ENCODE measurements around the gene HIRIP3. TPM values are rescaled to one million over a fixed set of nuclear protein-coding genes. Genes with fewer than 3 reads are reported as not detected.

Gene HIRIP3
- total and polyA plus RNA-seq, 2 of the 13 experiments (the other 11 are each of a cell fraction or from before 2014, with no cell fraction given) = 12.6 to 17.2 TPM

DNA sequence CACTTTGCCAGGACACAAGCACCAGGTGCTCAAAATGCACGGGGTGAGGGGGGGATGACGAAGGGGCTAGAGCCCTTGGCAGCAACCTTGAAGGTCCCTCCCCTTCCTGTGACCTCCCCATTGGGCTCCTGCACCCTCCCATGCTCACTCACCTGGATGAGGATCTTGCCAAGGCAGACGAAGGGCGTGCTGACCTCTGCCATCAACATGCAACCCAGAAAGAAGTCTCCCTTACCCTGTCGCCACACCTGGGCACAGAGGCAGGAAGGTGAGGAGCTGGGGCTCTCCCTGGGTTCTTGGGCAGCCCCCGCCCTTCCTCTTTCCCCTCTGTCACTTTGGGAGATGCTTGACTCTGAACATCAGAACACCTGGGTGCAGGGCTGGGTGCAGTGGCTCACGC is 30.2 kb upstream of the HIRIP3 start:
- ATAC-seq (no peak), DNase-seq (ENCODE audit: low spot score) (no peak), FAIRE-seq (no peak)
- WGBS (ENCODE audit: low lambda C conversion rate) = 6% methylated on average over 7 of the region's 7 CpGs
- Histone ChIP-seq H4K20me1 (ENCODE audit: insufficient read depth, low read length) (no peaks in the 10 kb centered on the region), H3K4me3 (replicated peaks in 1 of 3; ENCODE audit: insufficient read depth in 1 of 3, low read depth in 2 of 3, low read length in 3 of 3) (no peak overlapping the region), H3K79me2 (ENCODE audit: insufficient read depth, low read length) (no peaks in the 10 kb centered on the region), H3K9ac (ENCODE audit: insufficient read depth, low read depth, low read length) (no peak overlapping the region), H3K4me2 (ENCODE audit: low read depth, low read length) (no peak overlapping the region), H3K27ac (ENCODE audit: extremely low read length, insufficient read depth, low read length) (no peak overlapping the region), H3K27me3 (ENCODE audit: control insufficient read depth in 1 of 2, insufficient read depth in 2 of 2, low read length in 2 of 2) (peaks cover 34 to 85% of the 10 kb centered on the region in 2 experiments), H2AFZ (ENCODE audit: low read length) (no peak overlapping the region), H3K36me3 (replicated peaks in 1 of 2; ENCODE audit: control insufficient read depth in 1 of 2, insufficient read depth in 2 of 2, low read length in 2 of 2) (no peaks in the 10 kb centered on the region), H3K4me1 (ENCODE audit: insufficient read depth, low read length) (peaks cover 9% of the 10 kb centered on the region; the same call in 1 of the 2 replicates), H3K9me3 (ENCODE audit: low read length) (no peaks in the 10 kb centered on the region)
- ChIA-PET CTCF (ENCODE audit: low intra/inter-chr PET ratio, low total read pairs) (no interaction called here), POLR2A (no interaction called here)
- no peak for TF ChIP-seq RBM39 (IDR thresholded peaks at IDR 0.05; ENCODE audit: low read depth, low read length, poor library complexity, severe bottlenecking)
- no peak for TF ChIP-seq SMARCC2 (IDR thresholded peaks at IDR 0.05)
- no peak for TF ChIP-seq ZNF256 (CRISPR knock-in tag; conservative IDR thresholded peaks at IDR 0.05)
- TF ChIP-seq GPN1 (CRISPR knock-in tag; IDR thresholded peaks at IDR 0.05; ENCODE audit: borderline replicate concordance) = no peak
- no peak for TF ChIP-seq YEATS2 (CRISPR knock-in tag; IDR thresholded peaks at IDR 0.05; ENCODE audit: borderline replicate concordance)
- TF ChIP-seq ZNF225 (CRISPR knock-in tag; IDR thresholded peaks at IDR 0.05) = no peak
- TF ChIP-seq GZF1 (CRISPR knock-in tag; IDR thresholded peaks at IDR 0.05) = no peak
- TF ChIP-seq XBP1 (CRISPR knock-in tag; IDR thresholded peaks at IDR 0.05) = no peak
- TF ChIP-seq, protein P1, sequence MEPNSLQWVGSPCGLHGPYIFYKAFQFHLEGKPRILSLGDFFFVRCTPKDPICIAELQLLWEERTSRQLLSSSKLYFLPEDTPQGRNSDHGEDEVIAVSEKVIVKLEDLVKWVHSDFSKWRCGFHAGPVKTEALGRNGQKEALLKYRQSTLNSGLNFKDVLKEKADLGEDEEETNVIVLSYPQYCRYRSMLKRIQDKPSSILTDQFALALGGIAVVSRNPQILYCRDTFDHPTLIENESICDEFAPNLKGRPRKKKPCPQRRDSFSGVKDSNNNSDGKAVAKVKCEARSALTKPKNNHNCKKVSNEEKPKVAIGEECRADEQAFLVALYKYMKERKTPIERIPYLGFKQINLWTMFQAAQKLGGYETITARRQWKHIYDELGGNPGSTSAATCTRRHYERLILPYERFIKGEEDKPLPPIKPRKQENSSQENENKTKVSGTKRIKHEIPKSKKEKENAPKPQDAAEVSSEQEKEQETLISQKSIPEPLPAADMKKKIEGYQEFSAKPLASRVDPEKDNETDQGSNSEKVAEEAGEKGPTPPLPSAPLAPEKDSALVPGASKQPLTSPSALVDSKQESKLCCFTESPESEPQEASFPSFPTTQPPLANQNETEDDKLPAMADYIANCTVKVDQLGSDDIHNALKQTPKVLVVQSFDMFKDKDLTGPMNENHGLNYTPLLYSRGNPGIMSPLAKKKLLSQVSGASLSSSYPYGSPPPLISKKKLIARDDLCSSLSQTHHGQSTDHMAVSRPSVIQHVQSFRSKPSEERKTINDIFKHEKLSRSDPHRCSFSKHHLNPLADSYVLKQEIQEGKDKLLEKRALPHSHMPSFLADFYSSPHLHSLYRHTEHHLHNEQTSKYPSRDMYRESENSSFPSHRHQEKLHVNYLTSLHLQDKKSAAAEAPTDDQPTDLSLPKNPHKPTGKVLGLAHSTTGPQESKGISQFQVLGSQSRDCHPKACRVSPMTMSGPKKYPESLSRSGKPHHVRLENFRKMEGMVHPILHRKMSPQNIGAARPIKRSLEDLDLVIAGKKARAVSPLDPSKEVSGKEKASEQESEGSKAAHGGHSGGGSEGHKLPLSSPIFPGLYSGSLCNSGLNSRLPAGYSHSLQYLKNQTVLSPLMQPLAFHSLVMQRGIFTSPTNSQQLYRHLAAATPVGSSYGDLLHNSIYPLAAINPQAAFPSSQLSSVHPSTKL (CRISPR knock-in tag; IDR thresholded peaks at IDR 0.05) = no peak
- TF ChIP-seq, protein P2, sequence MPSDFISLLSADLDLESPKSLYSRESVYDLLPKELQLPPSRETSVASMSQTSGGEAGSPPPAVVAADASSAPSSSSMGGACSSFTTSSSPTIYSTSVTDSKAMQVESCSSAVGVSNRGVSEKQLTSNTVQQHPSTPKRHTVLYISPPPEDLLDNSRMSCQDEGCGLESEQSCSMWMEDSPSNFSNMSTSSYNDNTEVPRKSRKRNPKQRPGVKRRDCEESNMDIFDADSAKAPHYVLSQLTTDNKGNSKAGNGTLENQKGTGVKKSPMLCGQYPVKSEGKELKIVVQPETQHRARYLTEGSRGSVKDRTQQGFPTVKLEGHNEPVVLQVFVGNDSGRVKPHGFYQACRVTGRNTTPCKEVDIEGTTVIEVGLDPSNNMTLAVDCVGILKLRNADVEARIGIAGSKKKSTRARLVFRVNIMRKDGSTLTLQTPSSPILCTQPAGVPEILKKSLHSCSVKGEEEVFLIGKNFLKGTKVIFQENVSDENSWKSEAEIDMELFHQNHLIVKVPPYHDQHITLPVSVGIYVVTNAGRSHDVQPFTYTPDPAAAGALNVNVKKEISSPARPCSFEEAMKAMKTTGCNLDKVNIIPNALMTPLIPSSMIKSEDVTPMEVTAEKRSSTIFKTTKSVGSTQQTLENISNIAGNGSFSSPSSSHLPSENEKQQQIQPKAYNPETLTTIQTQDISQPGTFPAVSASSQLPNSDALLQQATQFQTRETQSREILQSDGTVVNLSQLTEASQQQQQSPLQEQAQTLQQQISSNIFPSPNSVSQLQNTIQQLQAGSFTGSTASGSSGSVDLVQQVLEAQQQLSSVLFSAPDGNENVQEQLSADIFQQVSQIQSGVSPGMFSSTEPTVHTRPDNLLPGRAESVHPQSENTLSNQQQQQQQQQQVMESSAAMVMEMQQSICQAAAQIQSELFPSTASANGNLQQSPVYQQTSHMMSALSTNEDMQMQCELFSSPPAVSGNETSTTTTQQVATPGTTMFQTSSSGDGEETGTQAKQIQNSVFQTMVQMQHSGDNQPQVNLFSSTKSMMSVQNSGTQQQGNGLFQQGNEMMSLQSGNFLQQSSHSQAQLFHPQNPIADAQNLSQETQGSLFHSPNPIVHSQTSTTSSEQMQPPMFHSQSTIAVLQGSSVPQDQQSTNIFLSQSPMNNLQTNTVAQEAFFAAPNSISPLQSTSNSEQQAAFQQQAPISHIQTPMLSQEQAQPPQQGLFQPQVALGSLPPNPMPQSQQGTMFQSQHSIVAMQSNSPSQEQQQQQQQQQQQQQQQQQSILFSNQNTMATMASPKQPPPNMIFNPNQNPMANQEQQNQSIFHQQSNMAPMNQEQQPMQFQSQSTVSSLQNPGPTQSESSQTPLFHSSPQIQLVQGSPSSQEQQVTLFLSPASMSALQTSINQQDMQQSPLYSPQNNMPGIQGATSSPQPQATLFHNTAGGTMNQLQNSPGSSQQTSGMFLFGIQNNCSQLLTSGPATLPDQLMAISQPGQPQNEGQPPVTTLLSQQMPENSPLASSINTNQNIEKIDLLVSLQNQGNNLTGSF (CRISPR knock-in tag; IDR thresholded peaks at IDR 0.05) = no peak
- TF ChIP-seq TP53 (CRISPR knock-in tag; conservative IDR thresholded peaks at IDR 0.05) = no peak
- TF ChIP-seq ZNF260 (CRISPR knock-in tag; IDR thresholded peaks at IDR 0.05; ENCODE audit: borderline replicate concordance, low read depth) = no peak
- TF ChIP-seq ZFP37 (CRISPR knock-in tag; IDR thresholded peaks at IDR 0.05; ENCODE audit: borderline replicate concordance) = no peak
- no peak for TF ChIP-seq SOX6 (IDR thresholded peaks at IDR 0.05)
- TF ChIP-seq SOX6 (CRISPR knock-in tag; IDR thresholded peaks at IDR 0.05) = no peak
- in situ Hi-C loops (cut with HindIII; ENCODE audit: extremely low pct_ligation_motif_present, low pct_unique_long_range_greater_than_20kb) (no loop called here), intact Hi-C loops (cut with micrococcal nuclease; ENCODE audit: unreplicated experiment) (no loop called here)
- no TSS peak for BruUV-seq (replicated peaks)

Data from HepG2 (cell line).